ENCODE data around the gene PLD6. TPM values are rescaled to one million over a fixed set of nuclear protein-coding genes. Genes with fewer than 3 reads are reported as not detected.

Gene PLD6
- total and polyA plus RNA-seq, 10 of the 15 experiments (the other 5 are each of a cell fraction or from before 2014, with no cell fraction given): 4.7 to 21.4 (median 12.0) TPM

DNA sequence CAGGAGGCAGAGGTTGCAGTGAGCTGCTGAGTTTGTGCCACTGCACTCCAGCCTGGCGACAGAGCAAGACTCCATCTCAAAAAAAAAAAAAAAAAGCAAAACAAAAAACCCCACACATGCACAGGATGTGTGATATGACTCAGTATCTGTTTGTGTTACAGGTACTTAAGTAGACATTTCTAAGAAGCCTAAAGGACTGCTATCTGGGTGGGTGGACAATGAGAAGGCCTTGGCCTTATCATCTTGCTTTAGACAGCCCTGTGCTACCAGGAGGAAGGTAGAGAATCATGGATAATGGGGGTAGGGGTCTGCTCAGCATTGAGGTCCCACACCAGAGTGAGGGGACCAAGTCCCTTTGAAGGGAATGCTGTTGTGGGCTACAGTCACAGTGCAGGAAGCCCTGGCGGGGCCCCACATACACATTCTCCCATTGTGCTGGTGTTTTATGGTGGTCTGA is 26.7 kb downstream of the PLD6 start (continued):
- TF ChIP-seq RELA (IDR thresholded peaks at IDR 0.05; ENCODE audit: borderline replicate concordance, partially characterized antibody) (peak; percentile 18), NFIC (IDR thresholded peaks at IDR 0.05; ENCODE audit: low read depth, low read length) (peak; percentile 60; the same call in 1 of the 2 replicates), FOS (IDR thresholded peaks at IDR 0.05; ENCODE audit: borderline replicate concordance, extremely low read depth, insufficient read length) (no peak), CHD1 (IDR thresholded peaks at IDR 0.05; ENCODE audit: low read depth, low read length) (no peak), RUNX3 (IDR thresholded peaks at IDR 0.05; ENCODE audit: low read length) (peak; percentile 59), ZNF384 (IDR thresholded peaks at IDR 0.05; ENCODE audit: borderline replicate concordance, low read depth, low read length) (peak; percentile 86), CREB1 (IDR thresholded peaks at IDR 0.05; ENCODE audit: low read depth) (peak; percentile 43; the same call in 1 of the 2 replicates), TCF3 (IDR thresholded peaks at IDR 0.05; ENCODE audit: borderline replicate concordance, insufficient read depth, low read depth, low read length) (no peak), FOXM1 (IDR thresholded peaks at IDR 0.05; ENCODE audit: low read depth, low read length) (peak; percentile 63; the same call in 1 of the 2 replicates), ZZZ3 (IDR thresholded peaks at IDR 0.05; ENCODE audit: control insufficient read depth, insufficient read length, low read depth) (no peak), JUND (IDR thresholded peaks at IDR 0.05; ENCODE audit: low read depth, low read length) (peak; percentile 72), RB1 (IDR thresholded peaks at IDR 0.05; ENCODE audit: borderline replicate concordance) (no peak), PML (IDR thresholded peaks at IDR 0.05; ENCODE audit: low read length) (no peak), RFX5 (IDR thresholded peaks at IDR 0.05; ENCODE audit: low read depth, low read length) (no peak), JUNB (IDR thresholded peaks at IDR 0.05) (peak; percentile 92), MAX (IDR thresholded peaks at IDR 0.05; ENCODE audit: low read depth, low read length) (no peak), ZBTB4 (CRISPR knock-in tag; IDR thresholded peaks at IDR 0.05) (no peak), BHLHE40 (IDR thresholded peaks at IDR 0.05; ENCODE audit: borderline replicate concordance in 1 of 2, low read depth in 2 of 2, low read length in 1 of 2) (peak; percentile 19 to 67; a peak in 2 of 4 replicates), CREM (IDR thresholded peaks at IDR 0.05; ENCODE audit: low read depth) (peak; percentile 38), RAD21 (IDR thresholded peaks at IDR 0.05; ENCODE audit: insufficient read depth, low read depth, low read length) (no peak), NR2F1 (conservative IDR thresholded peaks at IDR 0.05) (no peak), TAF1 (IDR thresholded peaks at IDR 0.05; ENCODE audit: borderline replicate concordance, low read depth, low read length) (no peak), IKZF2 (IDR thresholded peaks at IDR 0.05) (no peak)
- TF ChIP-seq, protein P1, sequence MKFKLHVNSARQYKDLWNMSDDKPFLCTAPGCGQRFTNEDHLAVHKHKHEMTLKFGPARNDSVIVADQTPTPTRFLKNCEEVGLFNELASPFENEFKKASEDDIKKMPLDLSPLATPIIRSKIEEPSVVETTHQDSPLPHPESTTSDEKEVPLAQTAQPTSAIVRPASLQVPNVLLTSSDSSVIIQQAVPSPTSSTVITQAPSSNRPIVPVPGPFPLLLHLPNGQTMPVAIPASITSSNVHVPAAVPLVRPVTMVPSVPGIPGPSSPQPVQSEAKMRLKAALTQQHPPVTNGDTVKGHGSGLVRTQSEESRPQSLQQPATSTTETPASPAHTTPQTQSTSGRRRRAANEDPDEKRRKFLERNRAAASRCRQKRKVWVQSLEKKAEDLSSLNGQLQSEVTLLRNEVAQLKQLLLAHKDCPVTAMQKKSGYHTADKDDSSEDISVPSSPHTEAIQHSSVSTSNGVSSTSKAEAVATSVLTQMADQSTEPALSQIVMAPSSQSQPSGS (IDR thresholded peaks at IDR 0.05; ENCODE audit: low read length): 0 out of 2 replicates have a peak, but pooled peaks have one; percentile 33

Measured in GM12878 (cell line).